ENCODE measurements around the gene NME3.
"Not testable (repeated sequence)": the region's sequence is repeated elsewhere in the genome, so short reads cannot be mapped to it uniquely, and the experiment has no call there.

Gene NME3

GRCh38 chr16:1734816-1735215, 36.5 kb downstream of the NME3 start:
- Histone ChIP-seq H3K36me3 (ENCODE audit: control insufficient read depth, insufficient read depth, low read length) (peaks cover 15% of the 10 kb centered on the region), H3K4me1 (ENCODE audit: control insufficient read depth, insufficient read depth, low read length) (no peaks in the 10 kb centered on the region), H3K27ac (ENCODE audit: insufficient read depth, low read depth, low read length, poor library complexity, severe bottlenecking) (no peak overlapping the region), H3K9me3 (ENCODE audit: control insufficient read depth, low read length) (no peaks in the 10 kb centered on the region), H3K27me3 (ENCODE audit: control insufficient read depth, insufficient read depth, low read length, poor library complexity, severe bottlenecking) (no peaks in the 10 kb centered on the region), H3K4me3 (ENCODE audit: insufficient read depth, low read depth, low read length) (no peak overlapping the region)
- 96% methylated on average over 22 of the region's 22 CpGs for WGBS, 2 experiments

GRCh38 chr16:1734123-1734522, 37.2 kb downstream of the NME3 start:
- no peaks in the 10 kb centered on the region for H3K4me1 ChIP-seq (ENCODE audit: control insufficient read depth, insufficient read depth, low read length)
- H3K9me3 ChIP-seq (ENCODE audit: control insufficient read depth, low read length): no peaks in the 10 kb centered on the region
- H3K27me3 ChIP-seq (ENCODE audit: control insufficient read depth, insufficient read depth, low read length, poor library complexity, severe bottlenecking): no peaks in the 10 kb centered on the region
- peaks cover 19% of the 10 kb centered on the region for H3K36me3 ChIP-seq (ENCODE audit: control insufficient read depth, insufficient read depth, low read length)
- no peak overlapping the region for H3K27ac ChIP-seq (ENCODE audit: insufficient read depth, low read depth, low read length, poor library complexity, severe bottlenecking)
- WGBS, 2 experiments: 95 to 97% methylated on average over 22 of the region's 22 CpGs
- H3K4me3 ChIP-seq (ENCODE audit: insufficient read depth, low read depth, low read length): no peak overlapping the region

- H3K27me3 ChIP-seq (ENCODE audit: control insufficient read depth, insufficient read depth, low read length, poor library complexity, severe bottlenecking); H3K4me1 ChIP-seq (ENCODE audit: control insufficient read depth, insufficient read depth, low read length); H3K27ac ChIP-seq (ENCODE audit: insufficient read depth, low read depth, low read length, poor library complexity, severe bottlenecking); H3K4me3 ChIP-seq (ENCODE audit: insufficient read depth, low read depth, low read length); H3K9me3 ChIP-seq (ENCODE audit: control insufficient read depth, low read length): not testable (repeated sequence)
- H3K36me3 ChIP-seq (ENCODE audit: control insufficient read depth, insufficient read depth, low read length): peaks cover 20% of the 10 kb centered on the region
- WGBS, 2 experiments: 95 to 96% methylated on average over 21 of the region's 21 CpGs
Observed at GRCh38 chr16:1732551-1732987, 38.8 kb downstream of the NME3 start.

- H3K27ac ChIP-seq (ENCODE audit: insufficient read depth, low read depth, low read length, poor library complexity, severe bottlenecking): no peak overlapping the region
- WGBS, 2 experiments: 95 to 97% methylated on average over 14 of the region's 14 CpGs
- no peaks in the 10 kb centered on the region for H3K27me3 ChIP-seq (ENCODE audit: control insufficient read depth, insufficient read depth, low read length, poor library complexity, severe bottlenecking)
- no peaks in the 10 kb centered on the region for H3K4me1 ChIP-seq (ENCODE audit: control insufficient read depth, insufficient read depth, low read length)
- H3K36me3 ChIP-seq (ENCODE audit: control insufficient read depth, insufficient read depth, low read length): peaks cover 20% of the 10 kb centered on the region
- H3K9me3 ChIP-seq (ENCODE audit: control insufficient read depth, low read length): no peaks in the 10 kb centered on the region
- H3K4me3 ChIP-seq (ENCODE audit: insufficient read depth, low read depth, low read length): no peak overlapping the region
Observed at GRCh38 chr16:1732071-1732470, 39.3 kb downstream of the NME3 start.

- H3K36me3 ChIP-seq (ENCODE audit: control insufficient read depth, insufficient read depth, low read length): peaks cover 20% of the 10 kb centered on the region
- WGBS, 2 experiments: 83 to 84% methylated on average over 7 of the region's 7 CpGs
- H3K27ac ChIP-seq (ENCODE audit: insufficient read depth, low read depth, low read length, poor library complexity, severe bottlenecking): no peak overlapping the region
- no peaks in the 10 kb centered on the region for H3K27me3 ChIP-seq (ENCODE audit: control insufficient read depth, insufficient read depth, low read length, poor library complexity, severe bottlenecking)
- H3K9me3 ChIP-seq (ENCODE audit: control insufficient read depth, low read length): no peaks in the 10 kb centered on the region
- H3K4me3 ChIP-seq (ENCODE audit: insufficient read depth, low read depth, low read length): no peak overlapping the region
- H3K4me1 ChIP-seq (ENCODE audit: control insufficient read depth, insufficient read depth, low read length): no peaks in the 10 kb centered on the region
Observed at GRCh38 chr16:1731603-1732002, 39.7 kb downstream of the NME3 start.

- H3K4me1 ChIP-seq (ENCODE audit: control insufficient read depth, insufficient read depth, low read length): no peaks in the 10 kb centered on the region
- 93 to 94% methylated on average over 6 to 7 of the region's 7 CpGs for WGBS, 2 experiments
- H3K4me3 ChIP-seq (ENCODE audit: insufficient read depth, low read depth, low read length): no peak overlapping the region
- no peak overlapping the region for H3K27ac ChIP-seq (ENCODE audit: insufficient read depth, low read depth, low read length, poor library complexity, severe bottlenecking)
- peaks cover 20% of the 10 kb centered on the region for H3K36me3 ChIP-seq (ENCODE audit: control insufficient read depth, insufficient read depth, low read length)
- H3K9me3 ChIP-seq (ENCODE audit: control insufficient read depth, low read length): no peaks in the 10 kb centered on the region
- no peaks in the 10 kb centered on the region for H3K27me3 ChIP-seq (ENCODE audit: control insufficient read depth, insufficient read depth, low read length, poor library complexity, severe bottlenecking)
Observed at GRCh38 chr16:1731073-1731472, 40.3 kb downstream of the NME3 start.

GRCh38 chr16:1729445-1729844, 41.9 kb downstream of the NME3 start:
- Histone ChIP-seq H3K9me3 (ENCODE audit: control insufficient read depth, low read length) (no peaks in the 10 kb centered on the region), H3K4me1 (ENCODE audit: control insufficient read depth, insufficient read depth, low read length) (no peaks in the 10 kb centered on the region), H3K36me3 (ENCODE audit: control insufficient read depth, insufficient read depth, low read length) (peaks cover 12% of the 10 kb centered on the region), H3K27me3 (ENCODE audit: control insufficient read depth, insufficient read depth, low read length, poor library complexity, severe bottlenecking) (no peaks in the 10 kb centered on the region), H3K4me3 (ENCODE audit: insufficient read depth, low read depth, low read length) (no peak overlapping the region), H3K27ac (ENCODE audit: insufficient read depth, low read depth, low read length, poor library complexity, severe bottlenecking) (no peak overlapping the region)
- 96% methylated on average over 35 of the region's 35 CpGs for WGBS, 2 experiments

- H3K4me1 ChIP-seq (ENCODE audit: control insufficient read depth, insufficient read depth, low read length): no peaks in the 10 kb centered on the region
- no peak overlapping the region for H3K27ac ChIP-seq (ENCODE audit: insufficient read depth, low read depth, low read length, poor library complexity, severe bottlenecking)
- H3K36me3 ChIP-seq (ENCODE audit: control insufficient read depth, insufficient read depth, low read length): peaks cover 8% of the 10 kb centered on the region
- 96 to 97% methylated on average over 18 of the region's 18 CpGs for WGBS, 2 experiments
- H3K4me3 ChIP-seq (ENCODE audit: insufficient read depth, low read depth, low read length): no peak overlapping the region
- H3K27me3 ChIP-seq (ENCODE audit: control insufficient read depth, insufficient read depth, low read length, poor library complexity, severe bottlenecking): no peaks in the 10 kb centered on the region
- no peaks in the 10 kb centered on the region for H3K9me3 ChIP-seq (ENCODE audit: control insufficient read depth, low read length)
Observed at GRCh38 chr16:1729026-1729425, 42.3 kb downstream of the NME3 start.

GRCh38 chr16:1727651-1728624, 43.4 kb downstream of the NME3 start:
- no peak overlapping the region for H3K4me3 ChIP-seq (ENCODE audit: insufficient read depth, low read depth, low read length)
- 95% methylated on average over 37 of the region's 37 CpGs for WGBS, 2 experiments
- no peaks in the 10 kb centered on the region for H3K27me3 ChIP-seq (ENCODE audit: control insufficient read depth, insufficient read depth, low read length, poor library complexity, severe bottlenecking)
- H3K27ac ChIP-seq (ENCODE audit: insufficient read depth, low read depth, low read length, poor library complexity, severe bottlenecking): no peak overlapping the region
- no peaks in the 10 kb centered on the region for H3K9me3 ChIP-seq (ENCODE audit: control insufficient read depth, low read length)
- H3K4me1 ChIP-seq (ENCODE audit: control insufficient read depth, insufficient read depth, low read length): no peaks in the 10 kb centered on the region
- H3K36me3 ChIP-seq (ENCODE audit: control insufficient read depth, insufficient read depth, low read length): peaks cover 5% of the 10 kb centered on the region

- Histone ChIP-seq H3K4me1 (ENCODE audit: control insufficient read depth, insufficient read depth, low read length) (no peaks in the 10 kb centered on the region), H3K9me3 (ENCODE audit: control insufficient read depth, low read length) (no peaks in the 10 kb centered on the region), H3K4me3 (ENCODE audit: insufficient read depth, low read depth, low read length) (no peak overlapping the region), H3K27ac (ENCODE audit: insufficient read depth, low read depth, low read length, poor library complexity, severe bottlenecking) (no peak overlapping the region), H3K36me3 (ENCODE audit: control insufficient read depth, insufficient read depth, low read length) (peaks cover 5% of the 10 kb centered on the region), H3K27me3 (ENCODE audit: control insufficient read depth, insufficient read depth, low read length, poor library complexity, severe bottlenecking) (no peaks in the 10 kb centered on the region)
- 94 to 97% methylated on average over 32 of the region's 32 CpGs for WGBS, 2 experiments
Observed at GRCh38 chr16:1726661-1727502, 44.5 kb downstream of the NME3 start.

Data from ectodermal cell (in vitro differentiated cells).